Measurements from ENCODE around the gene SGIP1.
A peak's percentile ranks its signal among the peaks of the same experiment; 100 is the strongest.

The SGIP1 gene

GRCh38 chr1:66521721-66522365 lies 12.1 kb upstream of the SGIP1 start:
- no peak for DNase-seq
- intact Hi-C loops (cut with DNase I) = no loop called here

- no peak for DNase-seq
- intact Hi-C loops (cut with DNase I) = no loop called here
These were observed 10.4 kb upstream of the SGIP1 start for GRCh38 chr1:66523562-66523961.

GRCh38 chr1:66525086-66525485 lies 8.9 kb upstream of the SGIP1 start:
- DNase-seq = no peak
- intact Hi-C loops (cut with DNase I) = no loop called here

GRCh38 chr1:66526036-66526435 lies 7.9 kb upstream of the SGIP1 start:
- no peak for DNase-seq
- intact Hi-C loops (cut with DNase I) = no loop called here

GRCh38 chr1:66526991-66527390 lies 7.0 kb upstream of the SGIP1 start:
- no peak for DNase-seq
- intact Hi-C loops (cut with DNase I) = no loop called here

GRCh38 chr1:66527686-66528085 lies 6.3 kb upstream of the SGIP1 start:
- no peak for DNase-seq
- intact Hi-C loops (cut with DNase I) = no loop called here

GRCh38 chr1:66528580-66528979 lies 5.4 kb upstream of the SGIP1 start:
- intact Hi-C loops (cut with DNase I) = no loop called here
- DNase-seq = no peak

GRCh38 chr1:66532214-66532613 lies 1.7 kb upstream of the SGIP1 start:
- intact Hi-C loops (cut with DNase I) = no loop called here
- no peak for DNase-seq

- intact Hi-C loops (cut with DNase I) = no loop called here
- peak; percentile 16 to 87 (median 41) for DNase-seq
These were observed 862 bp upstream of the SGIP1 start for GRCh38 chr1:66532798-66533783.

GRCh38 chr1:66535061-66535460 lies 1.1 kb downstream of the SGIP1 start:
- intact Hi-C loops (cut with DNase I) = no loop called here
- no peak for DNase-seq

- intact Hi-C loops (cut with DNase I) = no loop called here
- no peak for DNase-seq
These were observed 1.9 kb downstream of the SGIP1 start for GRCh38 chr1:66535853-66536252.

GRCh38 chr1:66537718-66538117 lies 3.8 kb downstream of the SGIP1 start:
- intact Hi-C loops (cut with DNase I) = no loop called here
- DNase-seq = no peak

- intact Hi-C loops (cut with DNase I) = no loop called here
- DNase-seq = no peak
These were observed 5.5 kb downstream of the SGIP1 start for GRCh38 chr1:66539491-66539890.

- intact Hi-C loops (cut with DNase I) = no loop called here
These were observed 6.6 kb downstream of the SGIP1 start for GRCh38 chr1:66540434-66541032.

GRCh38 chr1:66542314-66542713 lies 8.4 kb downstream of the SGIP1 start:
- intact Hi-C loops (cut with DNase I) = no loop called here

More at GRCh38 chr1:66540434-66541032, 6.6 kb downstream of the SGIP1 start:
- no peak for DNase-seq

GRCh38 chr1:66542811-66543767 lies 9.1 kb downstream of the SGIP1 start:
- peak in 6 of 10 donors; percentile 25 to 85 (median 52) for DNase-seq
- intact Hi-C loops (cut with DNase I) = no loop called here

More at GRCh38 chr1:66542314-66542713, 8.4 kb downstream of the SGIP1 start:
- no peak for DNase-seq

GRCh38 chr1:66546047-66546810 lies 12.3 kb downstream of the SGIP1 start:
- intact Hi-C loops (cut with DNase I) = no loop called here
- DNase-seq = peak in 2 of 10 donors; percentile 5 to 68

GRCh38 chr1:66549017-66549416 lies 15.1 kb downstream of the SGIP1 start:
- intact Hi-C loops (cut with DNase I) = no loop called here
- DNase-seq = no peak

- intact Hi-C loops (cut with DNase I) = loop anchor here (10.0 kb wide), 1 partner anchor 105 kb away; no protein-coding TSS in a partner anchor
- DNase-seq = no peak
These were observed 16.3 kb downstream of the SGIP1 start for GRCh38 chr1:66550243-66550642.
